Measurements from ENCODE around the gene SFSWAP.

DNA sequence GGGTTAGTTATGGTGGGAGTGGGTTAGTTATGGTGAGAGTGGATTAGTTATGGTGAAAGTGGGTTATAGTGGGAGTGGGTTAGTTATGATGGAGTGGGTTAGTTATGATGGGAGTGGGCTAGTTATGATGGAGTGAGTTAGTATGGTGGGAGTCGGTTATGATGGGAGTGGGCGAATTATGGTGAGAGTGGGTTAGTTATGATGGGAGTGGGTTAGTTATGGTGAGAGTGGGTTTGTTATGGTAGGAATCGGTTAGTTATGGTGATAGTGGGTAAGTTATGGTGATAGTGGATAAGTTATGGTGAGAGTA lies 22.1 kb upstream of the SFSWAP start:
- no peak for TF ChIP-seq POLR2A (IDR thresholded peaks at IDR 0.05)
- TF ChIP-seq, protein P1, sequence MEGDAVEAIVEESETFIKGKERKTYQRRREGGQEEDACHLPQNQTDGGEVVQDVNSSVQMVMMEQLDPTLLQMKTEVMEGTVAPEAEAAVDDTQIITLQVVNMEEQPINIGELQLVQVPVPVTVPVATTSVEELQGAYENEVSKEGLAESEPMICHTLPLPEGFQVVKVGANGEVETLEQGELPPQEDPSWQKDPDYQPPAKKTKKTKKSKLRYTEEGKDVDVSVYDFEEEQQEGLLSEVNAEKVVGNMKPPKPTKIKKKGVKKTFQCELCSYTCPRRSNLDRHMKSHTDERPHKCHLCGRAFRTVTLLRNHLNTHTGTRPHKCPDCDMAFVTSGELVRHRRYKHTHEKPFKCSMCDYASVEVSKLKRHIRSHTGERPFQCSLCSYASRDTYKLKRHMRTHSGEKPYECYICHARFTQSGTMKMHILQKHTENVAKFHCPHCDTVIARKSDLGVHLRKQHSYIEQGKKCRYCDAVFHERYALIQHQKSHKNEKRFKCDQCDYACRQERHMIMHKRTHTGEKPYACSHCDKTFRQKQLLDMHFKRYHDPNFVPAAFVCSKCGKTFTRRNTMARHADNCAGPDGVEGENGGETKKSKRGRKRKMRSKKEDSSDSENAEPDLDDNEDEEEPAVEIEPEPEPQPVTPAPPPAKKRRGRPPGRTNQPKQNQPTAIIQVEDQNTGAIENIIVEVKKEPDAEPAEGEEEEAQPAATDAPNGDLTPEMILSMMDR (IDR thresholded peaks at IDR 0.05): no peak
